Neural progenitor cell (in vitro differentiated cells): ENCODE measurements around the gene KIAA1217. TPM values are rescaled to one million over a fixed set of nuclear protein-coding genes. Genes with fewer than 3 reads are reported as not detected.
A peak's percentile ranks its signal among the peaks of the same experiment; 100 is the strongest.

Experiments
- DNase-seq: peaks from one replicate; pipeline ENCODE4 v3.0.0-alpha.2; 2016; ENCODE audit warnings: low spot score
- H2AFZ ChIP-seq: fragments of 200-600 bp; sonication (generic); replicated peaks from 2 replicates; pipeline ENCODE4 v1.6.1; 2016; ENCODE audit warnings: antibody characterized with exemption
- H3F3A ChIP-seq: fragments of 200-600 bp; sonication (generic); 2 replicates; pipeline ENCODE4 v1.6.1; 2016; ENCODE audit warnings: antibody characterized with exemption, low read depth
- H3K27ac ChIP-seq: fragments of 200-600 bp; sonication (generic); 2 replicates; pipeline ENCODE4 v1.5.1; 2016; ENCODE audit warnings: mild to moderate bottlenecking
- H3K27me3 ChIP-seq: fragments of 200-600 bp; sonication (generic); 2 replicates; pipeline ENCODE4 v1.6.1; 2016; ENCODE audit warnings: mild to moderate bottlenecking, moderate library complexity
- H3K36me3 ChIP-seq: fragments of 200-600 bp; sonication (generic); 2 replicates; pipeline ENCODE4 v1.5.1; 2016
- H3K4me1 ChIP-seq: fragments of 200-600 bp; sonication (generic); 2 replicates; pipeline ENCODE4 v1.6.1; 2016; ENCODE audit warnings: mixed run types
- H3K4me2 ChIP-seq: fragments of 200-600 bp; sonication (generic); 2 replicates; pipeline ENCODE4 v1.6.1; 2016
- H3K4me3 ChIP-seq: fragments of 200-600 bp; sonication (generic); 2 replicates; pipeline ENCODE4 v1.5.1; 2016
- H3K79me2 ChIP-seq: fragments of 200-600 bp; sonication (generic); 2 replicates; pipeline ENCODE4 v1.6.1; 2016; ENCODE audit warnings: low read depth
- H3K9ac ChIP-seq: fragments of 200-600 bp; sonication (generic); 2 replicates; pipeline ENCODE4 v1.6.1; 2016
- H3K9me3 ChIP-seq: fragments of 200-600 bp; sonication (generic); 2 replicates; pipeline ENCODE4 v1.5.1; 2016; ENCODE audit warnings: low read depth
- H4K20me1 ChIP-seq: fragments of 200-600 bp; sonication (generic); 2 replicates; pipeline ENCODE4 v1.6.1; 2016; ENCODE audit warnings: low read depth
- H3K27ac Mint-ChIP-seq: 3 replicates; pipeline ENCODE4 v1.8.0; 2021; ENCODE audit warnings: mixed read lengths
- H3K27me3 Mint-ChIP-seq: 2 replicates; pipeline ENCODE4 v1.8.0; 2022; ENCODE audit warnings: low read depth, mild to moderate bottlenecking, inconsistent platforms, moderate library complexity, mixed read lengths; ENCODE audit not compliant: insufficient read depth
- H3K36me3 Mint-ChIP-seq: 3 replicates; pipeline ENCODE4 v1.8.0; 2021; ENCODE audit warnings: mixed read lengths
- H3K4me1 Mint-ChIP-seq: 3 replicates; pipeline ENCODE4 v1.8.0; 2021; ENCODE audit warnings: mixed read lengths
- H3K4me3 Mint-ChIP-seq: 3 replicates; pipeline ENCODE4 v1.8.0; 2021; ENCODE audit warnings: mild to moderate bottlenecking, moderate library complexity, mixed read lengths
- H3K9me3 Mint-ChIP-seq: 3 replicates; pipeline ENCODE4 v1.8.0; 2020; ENCODE audit warnings: mixed read lengths
- EZH2 ChIP-seq: fragments of 200-600 bp; sonication (generic); IDR thresholded peaks from 2 replicates; pipeline ENCODE4 v1.6.1; 2017; ENCODE audit warnings: antibody characterized with exemption, mild to moderate bottlenecking, moderate library complexity
- EZH2phosphoT487 ChIP-seq: fragments of 200-600 bp; sonication (generic); IDR thresholded peaks from 2 replicates; pipeline ENCODE4 v1.6.1; 2017; ENCODE audit warnings: antibody characterized with exemption
- total RNA-seq: library from RNA; depleted of rRNA; stranded (reverse); fragments of >200 nt; gene quantifications from 2 replicates; pipeline ENCODE4 v1.2.3, GENCODE V29; 2015; ENCODE audit warnings: low replicate concordance
- TF ChIP-seq, protein P1 (sequence below): fragments of 200-600 bp; sonication (generic); IDR thresholded peaks from 2 replicates; pipeline ENCODE4 v1.5.1; 2017; ENCODE audit warnings: antibody characterized with exemption, mild to moderate bottlenecking

The KIAA1217 gene, protein sequence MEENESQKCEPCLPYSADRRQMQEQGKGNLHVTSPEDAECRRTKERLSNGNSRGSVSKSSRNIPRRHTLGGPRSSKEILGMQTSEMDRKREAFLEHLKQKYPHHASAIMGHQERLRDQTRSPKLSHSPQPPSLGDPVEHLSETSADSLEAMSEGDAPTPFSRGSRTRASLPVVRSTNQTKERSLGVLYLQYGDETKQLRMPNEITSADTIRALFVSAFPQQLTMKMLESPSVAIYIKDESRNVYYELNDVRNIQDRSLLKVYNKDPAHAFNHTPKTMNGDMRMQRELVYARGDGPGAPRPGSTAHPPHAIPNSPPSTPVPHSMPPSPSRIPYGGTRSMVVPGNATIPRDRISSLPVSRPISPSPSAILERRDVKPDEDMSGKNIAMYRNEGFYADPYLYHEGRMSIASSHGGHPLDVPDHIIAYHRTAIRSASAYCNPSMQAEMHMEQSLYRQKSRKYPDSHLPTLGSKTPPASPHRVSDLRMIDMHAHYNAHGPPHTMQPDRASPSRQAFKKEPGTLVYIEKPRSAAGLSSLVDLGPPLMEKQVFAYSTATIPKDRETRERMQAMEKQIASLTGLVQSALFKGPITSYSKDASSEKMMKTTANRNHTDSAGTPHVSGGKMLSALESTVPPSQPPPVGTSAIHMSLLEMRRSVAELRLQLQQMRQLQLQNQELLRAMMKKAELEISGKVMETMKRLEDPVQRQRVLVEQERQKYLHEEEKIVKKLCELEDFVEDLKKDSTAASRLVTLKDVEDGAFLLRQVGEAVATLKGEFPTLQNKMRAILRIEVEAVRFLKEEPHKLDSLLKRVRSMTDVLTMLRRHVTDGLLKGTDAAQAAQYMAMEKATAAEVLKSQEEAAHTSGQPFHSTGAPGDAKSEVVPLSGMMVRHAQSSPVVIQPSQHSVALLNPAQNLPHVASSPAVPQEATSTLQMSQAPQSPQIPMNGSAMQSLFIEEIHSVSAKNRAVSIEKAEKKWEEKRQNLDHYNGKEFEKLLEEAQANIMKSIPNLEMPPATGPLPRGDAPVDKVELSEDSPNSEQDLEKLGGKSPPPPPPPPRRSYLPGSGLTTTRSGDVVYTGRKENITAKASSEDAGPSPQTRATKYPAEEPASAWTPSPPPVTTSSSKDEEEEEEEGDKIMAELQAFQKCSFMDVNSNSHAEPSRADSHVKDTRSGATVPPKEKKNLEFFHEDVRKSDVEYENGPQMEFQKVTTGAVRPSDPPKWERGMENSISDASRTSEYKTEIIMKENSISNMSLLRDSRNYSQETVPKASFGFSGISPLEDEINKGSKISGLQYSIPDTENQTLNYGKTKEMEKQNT (N-terminal part only)
- total RNA-seq, result 13.1 and 14.6 TPM in 2 replicates

DNA sequence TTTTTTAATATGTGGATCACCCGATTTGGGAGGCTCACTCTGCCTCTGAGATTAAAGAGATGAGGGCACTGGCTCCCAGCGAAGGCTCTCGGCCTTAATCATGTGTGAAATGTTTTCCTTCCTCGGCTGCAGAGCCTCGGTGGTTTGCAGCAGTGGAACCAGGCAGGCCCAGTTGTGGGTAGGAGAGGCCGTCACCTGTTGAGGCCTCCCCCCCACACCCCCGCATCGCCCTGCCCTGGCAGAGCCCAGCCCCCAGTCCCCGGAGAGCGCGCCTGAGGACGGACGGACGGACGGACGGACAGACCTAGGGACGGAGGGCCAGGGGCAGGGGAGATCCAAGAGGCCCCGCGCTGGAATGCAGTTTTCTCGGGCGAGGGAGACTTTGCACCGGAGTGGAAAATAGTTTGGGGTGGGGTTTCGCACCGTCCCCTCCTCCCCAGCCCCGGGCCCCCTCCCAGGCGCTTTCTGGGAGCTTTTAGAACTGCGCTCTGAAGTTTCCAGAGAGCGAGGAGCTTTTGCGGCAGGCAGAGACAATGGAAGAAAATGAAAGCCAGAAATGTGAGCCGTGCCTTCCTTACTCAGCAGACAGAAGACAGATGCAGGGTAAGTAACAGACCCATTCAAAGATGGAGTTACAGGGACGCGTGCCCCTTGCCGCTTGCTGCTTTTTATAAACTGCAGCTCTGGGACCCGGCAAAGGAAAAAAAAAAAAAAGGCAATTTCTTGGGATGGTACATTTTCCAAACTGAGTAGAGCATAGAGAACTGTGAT is at the start of gene KIAA1217:
KIAA1217 (plus strand) TSS at position 478 of the 771 bp plus-strand sequence; CDS start at position 534, 56 bp downstream.
- Mint-ChIP-seq H3K4me3 (peak within 1 kb of the TSS; percentile 90), H3K27me3 (peaks cover 9% of the 10 kb centered on the region), H3K27ac (peak within 1 kb of the TSS; percentile 98), H3K4me1 (peaks cover 63% of the 10 kb centered on the region), H3K9me3 (no peaks in the 10 kb centered on the region), H3K36me3 (peaks cover 3% of the 10 kb centered on the region)
- peak within 1 kb of the TSS; percentile 42 for H2AFZ ChIP-seq
- H3K9me3 ChIP-seq, result no peaks in the 10 kb centered on the region
- H3K9ac ChIP-seq, result peak within 1 kb of the TSS; percentile 7
- DNase-seq, result peak; percentile 85
- peaks cover 23% of the 10 kb centered on the region for H3K79me2 ChIP-seq
- peaks cover 43% of the 10 kb centered on the region for H3F3A ChIP-seq
- H3K27ac ChIP-seq, result peak within 1 kb of the TSS; percentile 88
- H4K20me1 ChIP-seq, result no peaks in the 10 kb centered on the region
- H3K27me3 ChIP-seq, result no peaks in the 10 kb centered on the region
- H3K4me2 ChIP-seq, result peak within 1 kb of the TSS; percentile 86
- H3K4me3 ChIP-seq, result peak within 1 kb of the TSS; percentile 56
- H3K4me1 ChIP-seq, result peaks cover 49% of the 10 kb centered on the region
- no peaks in the 10 kb centered on the region for H3K36me3 ChIP-seq
- TF ChIP-seq, protein P1, sequence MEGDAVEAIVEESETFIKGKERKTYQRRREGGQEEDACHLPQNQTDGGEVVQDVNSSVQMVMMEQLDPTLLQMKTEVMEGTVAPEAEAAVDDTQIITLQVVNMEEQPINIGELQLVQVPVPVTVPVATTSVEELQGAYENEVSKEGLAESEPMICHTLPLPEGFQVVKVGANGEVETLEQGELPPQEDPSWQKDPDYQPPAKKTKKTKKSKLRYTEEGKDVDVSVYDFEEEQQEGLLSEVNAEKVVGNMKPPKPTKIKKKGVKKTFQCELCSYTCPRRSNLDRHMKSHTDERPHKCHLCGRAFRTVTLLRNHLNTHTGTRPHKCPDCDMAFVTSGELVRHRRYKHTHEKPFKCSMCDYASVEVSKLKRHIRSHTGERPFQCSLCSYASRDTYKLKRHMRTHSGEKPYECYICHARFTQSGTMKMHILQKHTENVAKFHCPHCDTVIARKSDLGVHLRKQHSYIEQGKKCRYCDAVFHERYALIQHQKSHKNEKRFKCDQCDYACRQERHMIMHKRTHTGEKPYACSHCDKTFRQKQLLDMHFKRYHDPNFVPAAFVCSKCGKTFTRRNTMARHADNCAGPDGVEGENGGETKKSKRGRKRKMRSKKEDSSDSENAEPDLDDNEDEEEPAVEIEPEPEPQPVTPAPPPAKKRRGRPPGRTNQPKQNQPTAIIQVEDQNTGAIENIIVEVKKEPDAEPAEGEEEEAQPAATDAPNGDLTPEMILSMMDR, result no peak
- TF ChIP-seq EZH2phosphoT487 (peak; percentile 24), EZH2 (peak; percentile 48)

DNA sequence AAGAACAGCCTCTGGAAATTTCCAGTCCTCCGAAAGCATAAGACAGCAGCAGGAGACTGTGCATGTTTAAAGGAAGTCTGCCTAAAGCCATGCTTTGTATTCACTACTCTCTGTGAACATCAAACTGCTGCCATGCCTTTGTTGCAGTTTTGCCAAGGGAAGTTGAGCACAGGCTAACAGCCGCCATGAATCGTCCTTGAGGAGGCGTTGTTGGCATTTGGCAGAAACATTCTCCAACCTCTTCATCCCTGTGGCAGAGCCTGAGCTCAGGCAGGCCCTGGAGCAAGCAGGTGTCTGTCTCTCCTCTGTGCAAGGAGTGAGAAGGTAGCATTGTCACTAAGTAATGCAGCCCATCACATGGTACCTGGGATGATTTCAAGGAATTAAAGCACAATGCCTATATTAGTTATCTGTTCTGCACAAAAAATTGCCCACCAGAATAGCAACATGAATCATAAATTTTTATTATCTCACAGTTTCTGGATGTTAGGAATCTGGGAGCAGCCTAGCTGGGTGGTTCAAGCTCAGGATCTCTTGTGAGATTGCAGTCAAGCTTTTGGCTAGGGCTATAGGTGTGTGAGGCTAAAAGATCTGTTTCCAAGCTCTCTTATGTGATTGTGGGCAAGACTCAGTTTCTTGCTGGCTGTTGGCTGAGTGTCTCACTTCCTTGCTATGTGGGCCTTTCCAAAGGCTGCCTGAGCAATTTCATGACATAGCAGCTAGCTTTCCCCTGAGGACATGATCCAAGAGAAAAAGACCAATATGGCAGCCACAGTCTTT is 46.5 kb upstream of the KIAA1217 start:
- TF ChIP-seq, protein P1, result no peak
- TF ChIP-seq EZH2phosphoT487 (no peak), EZH2 (no peak)
- peaks cover 15% of the 10 kb centered on the region for H3K9me3 Mint-ChIP-seq
- Histone ChIP-seq H3K4me3 (no peak overlapping the region), H3K9ac (no peak overlapping the region), H3K36me3 (no peaks in the 10 kb centered on the region), H3K9me3 (no peaks in the 10 kb centered on the region), H3K4me1 (no peaks in the 10 kb centered on the region), H4K20me1 (no peaks in the 10 kb centered on the region), H3F3A (no peaks in the 10 kb centered on the region), H3K4me2 (no peak overlapping the region), H3K27me3 (no peaks in the 10 kb centered on the region), H2AFZ (peak overlapping the region; percentile 29), H3K27ac (no peak overlapping the region), H3K79me2 (no peaks in the 10 kb centered on the region)
- no peak overlapping the region for H3K4me3 Mint-ChIP-seq
- DNase-seq, result peak; percentile 5
- no peaks in the 10 kb centered on the region for H3K27me3 Mint-ChIP-seq
- peaks cover 6% of the 10 kb centered on the region for H3K4me1 Mint-ChIP-seq
- H3K27ac Mint-ChIP-seq, result no peak overlapping the region
- no peaks in the 10 kb centered on the region for H3K36me3 Mint-ChIP-seq
